ENCODE measurements around the gene GRIK5. TPM values are rescaled to one million over a fixed set of nuclear protein-coding genes. Genes with fewer than 3 reads are reported as not detected.

The GRIK5 gene
- total RNA-seq, 2 experiments from 2014 or later: 0.63 to 0.95 TPM

GRCh38 chr19:42089772-42090171, 19.8 kb upstream of the GRIK5 start:
- ChIA-PET CTCF (no interaction called here), POLR2A (no interaction called here)
- no peaks in the 10 kb centered on the region for H3K27me3 Mint-ChIP-seq
- peaks cover 22% of the 10 kb centered on the region for H3K36me3 Mint-ChIP-seq (ENCODE audit: low read depth)
- H3K4me1 Mint-ChIP-seq (ENCODE audit: low read depth): peaks cover 28% of the 10 kb centered on the region
- no peaks in the 10 kb centered on the region for H3K9me3 Mint-ChIP-seq
- DNase-seq: no peak
- H3K27ac Mint-ChIP-seq: no peak overlapping the region
- ATAC-seq: no peak
- intact Hi-C loops (cut with micrococcal nuclease): no loop called here
- H3K4me3 Mint-ChIP-seq: no peak overlapping the region
- no peak for TF ChIP-seq CTCF (IDR thresholded peaks at IDR 0.05)

GRCh38 chr19:42089191-42089750, 19.3 kb upstream of the GRIK5 start:
- H3K4me3 Mint-ChIP-seq: no peak overlapping the region
- no peaks in the 10 kb centered on the region for H3K27me3 Mint-ChIP-seq
- H3K9me3 Mint-ChIP-seq: no peaks in the 10 kb centered on the region
- CTCF ChIA-PET: no interaction called here
- H3K36me3 Mint-ChIP-seq (ENCODE audit: low read depth): peaks cover 18% of the 10 kb centered on the region
- ATAC-seq: no peak
- no peak for TF ChIP-seq CTCF (IDR thresholded peaks at IDR 0.05)
- peaks cover 28% of the 10 kb centered on the region for H3K4me1 Mint-ChIP-seq (ENCODE audit: low read depth)
- intact Hi-C loops (cut with micrococcal nuclease): no loop called here
- POLR2A ChIA-PET: no interaction called here
- no peak for DNase-seq
- H3K27ac Mint-ChIP-seq: no peak overlapping the region

GRCh38 chr19:42088471-42089190, 18.6 kb upstream of the GRIK5 start:
- no peaks in the 10 kb centered on the region for H3K9me3 Mint-ChIP-seq
- peaks cover 16% of the 10 kb centered on the region for H3K36me3 Mint-ChIP-seq (ENCODE audit: low read depth)
- ChIA-PET CTCF (no interaction called here), POLR2A (no interaction called here)
- peaks cover 28% of the 10 kb centered on the region for H3K4me1 Mint-ChIP-seq (ENCODE audit: low read depth)
- ATAC-seq: no peak
- intact Hi-C loops (cut with micrococcal nuclease): no loop called here
- no peak overlapping the region for H3K4me3 Mint-ChIP-seq
- no peak for TF ChIP-seq CTCF (IDR thresholded peaks at IDR 0.05)
- no peak for DNase-seq
- H3K27me3 Mint-ChIP-seq: no peaks in the 10 kb centered on the region
- H3K27ac Mint-ChIP-seq: no peak overlapping the region

- no peak for TF ChIP-seq CTCF (IDR thresholded peaks at IDR 0.05)
- ATAC-seq (no peak), DNase-seq (no peak)
- Mint-ChIP-seq H3K9me3 (no peaks in the 10 kb centered on the region), H3K4me3 (no peak overlapping the region), H3K27ac (no peak overlapping the region), H3K27me3 (no peaks in the 10 kb centered on the region), H3K36me3 (ENCODE audit: low read depth) (peaks cover 14% of the 10 kb centered on the region), H3K4me1 (ENCODE audit: low read depth) (peaks cover 26% of the 10 kb centered on the region)
- POLR2A ChIA-PET: no interaction called here
- intact Hi-C loops (cut with micrococcal nuclease): no loop called here
- CTCF ChIA-PET: no interaction called here
Observed at GRCh38 chr19:42086770-42087550, 17.0 kb upstream of the GRIK5 start.

GRCh38 chr19:42086188-42086736, 16.3 kb upstream of the GRIK5 start:
- DNase-seq (no peak), ATAC-seq (no peak)
- intact Hi-C loops (cut with micrococcal nuclease): no loop called here
- Mint-ChIP-seq H3K4me1 (ENCODE audit: low read depth) (peaks cover 33% of the 10 kb centered on the region), H3K36me3 (ENCODE audit: low read depth) (peaks cover 21% of the 10 kb centered on the region), H3K4me3 (no peak overlapping the region), H3K9me3 (no peaks in the 10 kb centered on the region), H3K27ac (no peak overlapping the region), H3K27me3 (no peaks in the 10 kb centered on the region)
- POLR2A ChIA-PET: no interaction called here
- CTCF ChIA-PET: no interaction called here
- no peak for TF ChIP-seq CTCF (IDR thresholded peaks at IDR 0.05)
